H1 (cell line): ENCODE results near the gene FUT2. TPM values are rescaled to one million over a fixed set of nuclear protein-coding genes. Genes with fewer than 3 reads are reported as not detected.

ENCODE experiments used
- CTCF ChIA-PET: fragments of 300-600 bp; sonication (Branson Sonifier 250); formaldehyde crosslinking; loops from one replicate; lab custom pipeline; 2021; ENCODE audit not compliant: partially characterized antibody; lab: Charles Lee
- POLR2A ChIA-PET: fragments of 300-600 bp; sonication (Branson Sonifier 250); formaldehyde crosslinking; loops from one replicate; lab custom pipeline; 2021; ENCODE audit warnings: inconsistent platforms; ENCODE audit not compliant: partially characterized antibody; lab: Charles Lee
- DNase-seq, 2 experiments: peaks; one replicate each; pipeline versions ENCODE4 v3.0.0 to v3.0.0-alpha.2; 2010 to 2022; ENCODE audit warnings: low spot score in 2 of 2, low read depth in 1 of 2, mixed read lengths in 1 of 2
- FAIRE-seq: peaks from 2 replicates; lab custom pipeline; 2011; peaks lifted over from hg19 to GRCh38; lab: Jason Lieb, UNC
- H2AFZ ChIP-seq: 2 replicates; pipeline ENCODE4 v1.8.1; 2012; ENCODE audit warnings: low read length, inconsistent platforms
- H2AK5ac ChIP-seq: 2 replicates; pipeline ENCODE4 v1.6.1; 2013; ENCODE audit warnings: low read depth, low read length
- H2BK120ac ChIP-seq: replicated peaks from 2 replicates; pipeline ENCODE3; 2013; ENCODE audit warnings: low read depth, low read length, inconsistent platforms
- H2BK12ac ChIP-seq: 2 replicates; pipeline ENCODE4 v1.6.1; 2013; ENCODE audit warnings: low read depth, low read length
- H2BK15ac ChIP-seq: 2 replicates; pipeline ENCODE4 v1.6.1; 2013; ENCODE audit warnings: low read length
- H2BK20ac ChIP-seq: 2 replicates; pipeline ENCODE4 v1.6.1; 2013; ENCODE audit warnings: low read length
- H2BK5ac ChIP-seq: 2 replicates; pipeline ENCODE4 v1.6.1; 2013; ENCODE audit warnings: low read depth, low read length
- H3K14ac ChIP-seq: 2 replicates; pipeline ENCODE4 v1.6.1; 2013; ENCODE audit warnings: inconsistent platforms; ENCODE audit not compliant: insufficient read length
- H3K18ac ChIP-seq: 2 replicates; pipeline ENCODE4 v1.6.1; 2013; ENCODE audit warnings: low read length; ENCODE audit errors: extremely low read depth
- H3K23ac ChIP-seq: 2 replicates; pipeline ENCODE4 v1.6.1; 2013; ENCODE audit warnings: inconsistent platforms; ENCODE audit not compliant: insufficient read length
- H3K23me2 ChIP-seq: 2 replicates; pipeline ENCODE4 v1.6.1; 2013; ENCODE audit warnings: low read depth, low read length
- H3K27ac ChIP-seq: 2 replicates; pipeline ENCODE4 v1.6.1; 2011; ENCODE audit warnings: low read depth, low read length, inconsistent platforms
- H3K27me3 ChIP-seq, 4 experiments: replicated peaks in 1 of 4; 1 replicate in 1 of 4; 2 replicates in 3 of 4; pipeline versions ENCODE4 v1.6.1 to v1.8.1; 2011 to 2013; ENCODE audit warnings: low read length in 3 of 4, mild to moderate bottlenecking in 3 of 4, inconsistent platforms in 2 of 4, mixed read lengths in 2 of 4, moderate library complexity in 1 of 4; ENCODE audit not compliant: control insufficient read depth in 3 of 4, insufficient read depth in 3 of 4; ENCODE audit errors: extremely low read depth in 1 of 4
- H3K36me3 ChIP-seq, 4 experiments: 2 replicates each; pipeline versions ENCODE4 v1.6.1 to v1.8.1; 2011 to 2013; ENCODE audit warnings: mild to moderate bottlenecking in 4 of 4, low read length in 3 of 4, moderate library complexity in 2 of 4, control low read depth in 1 of 4, inconsistent platforms in 1 of 4; ENCODE audit not compliant: insufficient read depth in 4 of 4, control insufficient read depth in 2 of 4
- H3K4ac ChIP-seq: replicated peaks from 2 replicates; pipeline ENCODE3; 2013; ENCODE audit warnings: low read length, low read depth, mixed read lengths, inconsistent platforms; ENCODE audit not compliant: insufficient read length
- H3K4me1 ChIP-seq, 4 experiments: replicated peaks in 1 of 4; 1 replicate in 1 of 4; 2 replicates in 3 of 4; pipeline versions ENCODE4 v1.6.1 to v1.8.1; 2011 to 2013; ENCODE audit warnings: low read length in 3 of 4, inconsistent platforms in 2 of 4, mixed read lengths in 1 of 4; ENCODE audit not compliant: insufficient read depth in 4 of 4, control insufficient read depth in 3 of 4
- H3K4me2 ChIP-seq, 2 experiments: 2 replicates each; pipeline versions ENCODE4 v1.6.1 to v1.8.1; 2011 to 2013; ENCODE audit warnings: low read depth in 2 of 2, low read length in 2 of 2, control low read depth in 1 of 2, inconsistent platforms in 1 of 2, mild to moderate bottlenecking in 1 of 2; ENCODE audit not compliant: insufficient read depth in 1 of 2
- H3K4me3 ChIP-seq, 4 experiments: fragments of 200-600, 300-600 bp in 1 of 4; sonication (generic), shearing (Covaris generic), sonication (Bioruptor Twin) in 1 of 4; 2 replicates each; pipeline versions ENCODE4 v1.5.1 to v1.8.1; 2011 to 2016; ENCODE audit warnings: low read length in 4 of 4, low read depth in 3 of 4, control low read depth in 2 of 4, inconsistent platforms in 2 of 4, mild to moderate bottlenecking in 2 of 4, mixed read lengths in 1 of 4, moderate library complexity in 1 of 4; ENCODE audit not compliant: insufficient read depth in 2 of 4; ENCODE audit errors: extremely low read depth in 1 of 4
- H3K56ac ChIP-seq: replicated peaks from 2 replicates; pipeline ENCODE3; 2013; ENCODE audit warnings: low read depth, mild to moderate bottlenecking, mixed read lengths, low read length, inconsistent platforms; ENCODE audit not compliant: insufficient read length
- H3K79me1 ChIP-seq: 2 replicates; pipeline ENCODE4 v1.6.1; 2013; ENCODE audit warnings: low read depth, low read length, control low read depth
- H3K79me2 ChIP-seq, 2 experiments: 2 replicates each; pipeline versions ENCODE4 v1.6.1 to v1.8.1; 2012 to 2013; ENCODE audit warnings: low read length in 2 of 2, mild to moderate bottlenecking in 2 of 2, inconsistent platforms in 1 of 2; ENCODE audit not compliant: insufficient read depth in 2 of 2, control insufficient read depth in 1 of 2
- H3K9ac ChIP-seq, 4 experiments: replicated peaks in 1 of 4; 1 replicate in 1 of 4; 2 replicates in 3 of 4; pipeline versions ENCODE4 v1.6.1 to v1.8.1; 2011 to 2013; ENCODE audit warnings: low read depth in 3 of 4, low read length in 3 of 4, control low read depth in 2 of 4, mild to moderate bottlenecking in 2 of 4, moderate library complexity in 2 of 4, inconsistent platforms in 1 of 4; ENCODE audit errors: extremely low read depth in 1 of 4
- H3K9me3 ChIP-seq, 2 experiments: 2 replicates each; pipeline versions ENCODE4 v1.6.1 to v1.8.1; 2012 to 2013; ENCODE audit warnings: mild to moderate bottlenecking in 2 of 2, moderate library complexity in 2 of 2, control low read depth in 1 of 2, inconsistent platforms in 1 of 2, low read depth in 1 of 2, low read length in 1 of 2, mixed read lengths in 1 of 2; ENCODE audit not compliant: insufficient read depth in 2 of 2
- H4K20me1 ChIP-seq, 2 experiments: replicated peaks in 1 of 2; 2 replicates each; pipeline versions ENCODE3 to v1.8.1; 2011 to 2013; ENCODE audit warnings: inconsistent platforms in 2 of 2, low read length in 2 of 2, mild to moderate bottlenecking in 1 of 2; ENCODE audit not compliant: insufficient read depth in 2 of 2, control insufficient read depth in 1 of 2
- H4K5ac ChIP-seq: 2 replicates; pipeline ENCODE4 v1.6.1; 2013; ENCODE audit warnings: low read length, low read depth, mixed read lengths, inconsistent platforms; ENCODE audit not compliant: insufficient read length
- H4K8ac ChIP-seq: 2 replicates; pipeline ENCODE4 v1.8.0; 2013; ENCODE audit warnings: mild to moderate bottlenecking, moderate library complexity, low read length, inconsistent platforms; ENCODE audit not compliant: insufficient read depth; ENCODE audit errors: extremely low read depth
- H4K91ac ChIP-seq: replicated peaks from 2 replicates; pipeline ENCODE3; 2013; ENCODE audit warnings: low read length, mixed read lengths, inconsistent platforms; ENCODE audit not compliant: insufficient read length
- CEBPB ChIP-seq: IDR thresholded peaks from 2 replicates; pipeline ENCODE4 v1.6.1; 2012; ENCODE audit warnings: low read depth, low read length
- WGBS, 2 experiments: shearing (Covaris generic) in 1 of 2; methylation state at CpG; one replicate each; pipeline versions ENCODE4 v1.1.6 to v1.1.7; 2013 to 2015; ENCODE audit warnings: low lambda C conversion rate in 2 of 2, mixed read lengths in 2 of 2, inconsistent platforms in 1 of 2, low coverage in 1 of 2, missing lambda C conversion rate in 1 of 2; ENCODE audit not compliant: insufficient replicate concordance in 2 of 2, insufficient coverage in 1 of 2, insufficient read length in 1 of 2; ENCODE audit errors: extremely low coverage in 1 of 2, missing lambda C conversion rate in 1 of 2; 5-methylcytosine and 5-hydroxymethylcytosine counted together
- polyA plus RNA-seq, 7 experiments: library from polyadenylated mRNA; depleted of rRNA in 3 of 7; stranded (reverse) in 5 of 7; unstranded in 2 of 7; fragments of >200 nt in 5 of 7; fragments of 200-250 nt in 2 of 7; gene quantifications; 1 replicate in 5 of 7; 2 replicates in 1 of 7; 4 replicates in 1 of 7; pipeline versions ENCODE4 v1.2.1 to v1.2.3, GENCODE V29; 2011 to 2013; ENCODE audit warnings: missing spikeins in 2 of 7, mixed read lengths in 2 of 7
- total RNA-seq: library from RNA; stranded (reverse); fragmentation: NEBNext Ultra II Directional; extraction: Animal tissue kit (Norgen Biotek cat#: 25700); gene quantifications from 2 replicates; pipeline ENCODE4 v1.2.1, GENCODE V29; 2021

FUT2 gene
- total and polyA plus RNA-seq, 2 of the 8 experiments (the other 6 are each of a cell fraction or from before 2014, with no cell fraction given) = 5.0 to 5.6 TPM

DNA sequence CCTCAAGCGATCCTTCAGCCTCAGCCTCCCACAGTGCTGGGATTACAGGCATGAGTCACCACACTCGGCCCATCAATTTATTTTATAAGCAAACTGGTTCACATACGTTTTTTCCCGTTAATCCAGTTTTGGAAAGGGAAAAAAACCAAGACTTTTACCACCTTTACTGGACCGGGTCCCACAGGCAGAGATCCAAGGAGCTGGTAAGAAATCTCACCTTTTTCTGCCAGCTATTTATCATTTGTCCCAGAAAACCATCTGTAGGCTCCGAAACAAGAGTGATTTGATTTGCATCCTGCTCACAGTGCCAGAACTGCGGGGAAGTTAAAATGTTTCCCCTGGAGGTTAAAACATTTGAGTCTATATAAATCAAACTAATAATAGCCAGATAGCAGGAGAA lies 6.3 kb upstream of the FUT2 start:
- no peak overlapping the region for H2BK15ac ChIP-seq
- H3K79me1 ChIP-seq = no peaks in the 10 kb centered on the region
- 91% methylated on average over 7 of the region's 7 CpGs; no CpG with 5 or more reads in 1 of the 2 experiments for WGBS, 2 experiments
- H3K23me2 ChIP-seq = no peaks in the 10 kb centered on the region
- H2AK5ac ChIP-seq = no peak overlapping the region
- H2BK5ac ChIP-seq = no peak overlapping the region
- H3K14ac ChIP-seq = no peak overlapping the region
- H3K18ac ChIP-seq = no peak overlapping the region
- H2AFZ ChIP-seq = no peak overlapping the region
- H4K20me1 ChIP-seq = no peaks in the 10 kb centered on the region
- H2BK20ac ChIP-seq = no peak overlapping the region
- no peak overlapping the region for H3K56ac ChIP-seq
- no peak overlapping the region for H4K8ac ChIP-seq
- no peaks in the 10 kb centered on the region for H3K9me3 ChIP-seq
- H2BK120ac ChIP-seq = no peak overlapping the region
- no peak for TF ChIP-seq CEBPB
- H4K5ac ChIP-seq = no peak overlapping the region
- H3K27me3 ChIP-seq = no peaks in the 10 kb centered on the region
- ChIA-PET CTCF (interaction anchor here (0.6 to 2.0 kb wide), 5 partner anchors 12 to 124 kb away, joined by 3 to 8 read pairs (median 3); no protein-coding TSS in a partner anchor), POLR2A (interaction anchor here (1.0 to 1.3 kb wide), 2 partner anchors 12 to 24 kb away, joined by 5 read pairs; no protein-coding TSS in a partner anchor)
- H3K79me2 ChIP-seq = no peaks in the 10 kb centered on the region
- H3K4me3 ChIP-seq = no peak overlapping the region
- FAIRE-seq = no peak
- no peak overlapping the region for H3K23ac ChIP-seq
- H2BK12ac ChIP-seq = no peak overlapping the region
- H3K27ac ChIP-seq = no peak overlapping the region
- H4K91ac ChIP-seq = no peak overlapping the region
- H3K36me3 ChIP-seq = no peaks in the 10 kb centered on the region
- H3K9ac ChIP-seq = no peak overlapping the region
- H3K4ac ChIP-seq = no peak overlapping the region
- H3K4me2 ChIP-seq = no peak overlapping the region
- DNase-seq = no peak
- H3K4me1 ChIP-seq = no peaks in the 10 kb centered on the region
